ENCODE data around the gene PROKR2. TPM values are rescaled to one million over a fixed set of nuclear protein-coding genes. Genes with fewer than 3 reads are reported as not detected.

PROKR2 gene
- polyA plus RNA-seq, 1 donor (not counting 4 experiments of a cell fraction or from before 2014, with no cell fraction given): not detected

- Histone ChIP-seq H3K36me3 (ENCODE audit: control insufficient read depth in 2 of 2, extremely low read depth in 1 of 2, insufficient read depth in 2 of 2, low read length in 2 of 2) (no peaks in the 10 kb centered on the region), H3K79me2 (ENCODE audit: control insufficient read depth, insufficient read depth, low read length) (no peaks in the 10 kb centered on the region), H3K4me2 (ENCODE audit: control insufficient read depth, extremely low read depth, insufficient read depth, low read depth, low read length) (peak overlapping the region; percentile 54), H3K27ac (ENCODE audit: control insufficient read depth, insufficient read depth, low read length) (peak overlapping the region; percentile 28), H2AFZ (ENCODE audit: control insufficient read depth, low read length) (peak overlapping the region; percentile 73), H3K9me1 (ENCODE audit: control insufficient read depth, extremely low read depth, insufficient read depth, low read length) (no peaks in the 10 kb centered on the region), H3K4me3 (ENCODE audit: control insufficient read depth in 2 of 3, extremely low read depth in 1 of 3, insufficient read depth in 2 of 3, low read depth in 1 of 3, low read length in 3 of 3) (peak overlapping the region in 1 of 3 experiments; percentile 44), H3K4me1 (ENCODE audit: control insufficient read depth, extremely low read depth, insufficient read depth, low read length) (peaks cover 6% of the 10 kb centered on the region), H3K9me3 (ENCODE audit: control insufficient read depth, low read depth, low read length) (no peaks in the 10 kb centered on the region), H4K20me1 (ENCODE audit: control insufficient read depth, extremely low read depth, insufficient read depth, low read length) (no peaks in the 10 kb centered on the region), H3K27me3 (ENCODE audit: control insufficient read depth, extremely low read depth, insufficient read depth, low read length) (no peaks in the 10 kb centered on the region), H3K9ac (ENCODE audit: control insufficient read depth, extremely low read depth, insufficient read depth, low read length) (peak overlapping the region; percentile 24)
- TF ChIP-seq EZH2 (IDR thresholded peaks at IDR 0.05; ENCODE audit: low read length) (no peak), CTCF (optimal IDR thresholded peaks at IDR 0.05 in 1 of 3, IDR thresholded peaks at IDR 0.05 in 1 of 3, conservative IDR thresholded peaks at IDR 0.05 in 1 of 3; ENCODE audit: extremely low read depth in 1 of 3, insufficient read depth in 2 of 3, low read length in 3 of 3) (no peak)
- dilution Hi-C loops (cut with MboI; ENCODE audit: extremely low pct_ligation_motif_present, low sequenced_read_pairs): no loop called here
- DNase-seq (ENCODE audit: low read depth, low spot score) (peak; percentile 26), FAIRE-seq (peak; percentile 68)
These were observed 47.5 kb upstream of the PROKR2 start for GRCh38 chr20:5364136-5364821.

GRCh38 chr20:5362771-5363170 is 46.0 kb upstream of the PROKR2 start:
- no peak for TF ChIP-seq EZH2 (IDR thresholded peaks at IDR 0.05; ENCODE audit: low read length)
- no peak for TF ChIP-seq CTCF (optimal IDR thresholded peaks at IDR 0.05 in 1 of 3, IDR thresholded peaks at IDR 0.05 in 1 of 3, conservative IDR thresholded peaks at IDR 0.05 in 1 of 3; ENCODE audit: extremely low read depth in 1 of 3, insufficient read depth in 2 of 3, low read length in 3 of 3)
- Histone ChIP-seq H4K20me1 (ENCODE audit: control insufficient read depth, extremely low read depth, insufficient read depth, low read length) (no peaks in the 10 kb centered on the region), H3K79me2 (ENCODE audit: control insufficient read depth, insufficient read depth, low read length) (no peaks in the 10 kb centered on the region), H3K27ac (ENCODE audit: control insufficient read depth, insufficient read depth, low read length) (no peak overlapping the region), H3K9me1 (ENCODE audit: control insufficient read depth, extremely low read depth, insufficient read depth, low read length) (no peaks in the 10 kb centered on the region), H3K9ac (ENCODE audit: control insufficient read depth, extremely low read depth, insufficient read depth, low read length) (no peak overlapping the region), H3K4me1 (ENCODE audit: control insufficient read depth, extremely low read depth, insufficient read depth, low read length) (peaks cover 6% of the 10 kb centered on the region), H3K27me3 (ENCODE audit: control insufficient read depth, extremely low read depth, insufficient read depth, low read length) (no peaks in the 10 kb centered on the region), H2AFZ (ENCODE audit: control insufficient read depth, low read length) (no peak overlapping the region), H3K9me3 (ENCODE audit: control insufficient read depth, low read depth, low read length) (no peaks in the 10 kb centered on the region), H3K4me3 (ENCODE audit: control insufficient read depth in 2 of 3, extremely low read depth in 1 of 3, insufficient read depth in 2 of 3, low read depth in 1 of 3, low read length in 3 of 3) (no peak overlapping the region), H3K36me3 (ENCODE audit: control insufficient read depth in 2 of 2, extremely low read depth in 1 of 2, insufficient read depth in 2 of 2, low read length in 2 of 2) (no peaks in the 10 kb centered on the region), H3K4me2 (ENCODE audit: control insufficient read depth, extremely low read depth, insufficient read depth, low read depth, low read length) (no peak overlapping the region)
- FAIRE-seq (no peak), DNase-seq (ENCODE audit: low read depth, low spot score) (no peak)
- dilution Hi-C loops (cut with MboI; ENCODE audit: extremely low pct_ligation_motif_present, low sequenced_read_pairs): no loop called here
